ENCODE results near the gene NUDT19. TPM values are rescaled to one million over a fixed set of nuclear protein-coding genes. Genes with fewer than 3 reads are reported as not detected.
"Not testable (repeated sequence)": the region's sequence is repeated elsewhere in the genome, so short reads cannot be mapped to it uniquely, and the experiment has no call there.

The NUDT19 gene
- polyA plus RNA-seq, 1 experiment: 5.3 TPM

- ChIA-PET CTCF (no interaction called here), POLR2A (no interaction called here)
- H3K27me3 ChIP-seq (ENCODE audit: control insufficient read depth, insufficient read depth, low read length): peaks cover 2% of the 10 kb centered on the region
- H3K4me3 ChIP-seq (ENCODE audit: low read depth, low read length): no peak overlapping the region
- DNase-seq (ENCODE audit: low read depth, low spot score): no peak
- no peak overlapping the region for H3K27ac ChIP-seq (ENCODE audit: low read depth, low read length)
- no peak for TF ChIP-seq CTCF (IDR thresholded peaks at IDR 0.05; ENCODE audit: low read depth, low read length)
- no peaks in the 10 kb centered on the region for H3K9me3 ChIP-seq (ENCODE audit: control insufficient read depth, insufficient read depth, low read length)
Measured at GRCh38 chr19:32744555-32745325, 53.1 kb downstream of the NUDT19 start.

- CTCF ChIA-PET; H3K27ac ChIP-seq (ENCODE audit: low read depth, low read length); H3K4me3 ChIP-seq (ENCODE audit: low read depth, low read length); H3K9me3 ChIP-seq (ENCODE audit: control insufficient read depth, insufficient read depth, low read length); DNase-seq (ENCODE audit: low read depth, low spot score); H3K27me3 ChIP-seq (ENCODE audit: control insufficient read depth, insufficient read depth, low read length); POLR2A ChIA-PET: not testable (repeated sequence)
Measured at GRCh38 chr19:32745594-32746251, 54.1 kb downstream of the NUDT19 start.

GRCh38 chr19:32746631-32747196 is 55.1 kb downstream of the NUDT19 start:
- H3K27me3 ChIP-seq (ENCODE audit: control insufficient read depth, insufficient read depth, low read length); H3K9me3 ChIP-seq (ENCODE audit: control insufficient read depth, insufficient read depth, low read length); H3K27ac ChIP-seq (ENCODE audit: low read depth, low read length); POLR2A ChIA-PET; H3K4me3 ChIP-seq (ENCODE audit: low read depth, low read length); DNase-seq (ENCODE audit: low read depth, low spot score); CTCF ChIA-PET: not testable (repeated sequence)

- ChIA-PET POLR2A (no interaction called here), CTCF (no interaction called here)
- no peak for TF ChIP-seq CTCF (IDR thresholded peaks at IDR 0.05; ENCODE audit: low read depth, low read length)
- H3K9me3 ChIP-seq (ENCODE audit: control insufficient read depth, insufficient read depth, low read length): no peaks in the 10 kb centered on the region
- H3K27ac ChIP-seq (ENCODE audit: low read depth, low read length): no peak overlapping the region
- no peak overlapping the region for H3K4me3 ChIP-seq (ENCODE audit: low read depth, low read length)
- H3K27me3 ChIP-seq (ENCODE audit: control insufficient read depth, insufficient read depth, low read length): peaks cover 5% of the 10 kb centered on the region
- DNase-seq (ENCODE audit: low read depth, low spot score): no peak
Measured at GRCh38 chr19:32748497-32748896, 56.9 kb downstream of the NUDT19 start.

GRCh38 chr19:32748948-32749347 is 57.3 kb downstream of the NUDT19 start:
- Histone ChIP-seq H3K27ac (ENCODE audit: low read depth, low read length) (no peak overlapping the region), H3K27me3 (ENCODE audit: control insufficient read depth, insufficient read depth, low read length) (peaks cover 5% of the 10 kb centered on the region), H3K4me3 (ENCODE audit: low read depth, low read length) (no peak overlapping the region), H3K9me3 (ENCODE audit: control insufficient read depth, insufficient read depth, low read length) (no peaks in the 10 kb centered on the region)
- ChIA-PET POLR2A (no interaction called here), CTCF (no interaction called here)
- DNase-seq (ENCODE audit: low read depth, low spot score): no peak
- no peak for TF ChIP-seq CTCF (IDR thresholded peaks at IDR 0.05; ENCODE audit: low read depth, low read length)

GRCh38 chr19:32749361-32749760 is 57.7 kb downstream of the NUDT19 start:
- H3K27me3 ChIP-seq (ENCODE audit: control insufficient read depth, insufficient read depth, low read length): peaks cover 5% of the 10 kb centered on the region
- H3K9me3 ChIP-seq (ENCODE audit: control insufficient read depth, insufficient read depth, low read length): no peaks in the 10 kb centered on the region
- no peak for DNase-seq (ENCODE audit: low read depth, low spot score)
- no peak overlapping the region for H3K27ac ChIP-seq (ENCODE audit: low read depth, low read length)
- no peak overlapping the region for H3K4me3 ChIP-seq (ENCODE audit: low read depth, low read length)
- no peak for TF ChIP-seq CTCF (IDR thresholded peaks at IDR 0.05; ENCODE audit: low read depth, low read length)
- ChIA-PET CTCF (no interaction called here), POLR2A (no interaction called here)
